HL-60 (cell line): ENCODE measurements around the gene STX7.

ENCODE experiments used
- DNase-seq, 2 experiments: peaks; one replicate each; pipeline ENCODE4 v3.0.0-alpha.2; 2010 to 2020; ENCODE audit warnings: low read depth in 1 of 2, low spot score in 1 of 2
- H3K27ac ChIP-seq: fragments of 250-450 bp; sonication (Bioruptor Pico); replicated peaks from 2 replicates; pipeline ENCODE4 v1.5.1; 2020; ENCODE audit warnings: mild to moderate bottlenecking, moderate library complexity
- H3K27me3 ChIP-seq: fragments of 250-450 bp; sonication (Bioruptor Pico); 2 replicates; pipeline ENCODE4 v1.5.1; 2021; ENCODE audit warnings: mild to moderate bottlenecking, moderate library complexity; ENCODE audit not compliant: insufficient read depth, poor library complexity, severe bottlenecking
- H3K4me3 ChIP-seq: replicated peaks from 2 replicates; pipeline ENCODE4 v1.5.1; 2011; ENCODE audit warnings: mild to moderate bottlenecking, control low read depth, low read length; ENCODE audit not compliant: insufficient read depth
- GABPA ChIP-seq: IDR thresholded peaks from 2 replicates; pipeline ENCODE4 v1.6.1; 2012; ENCODE audit warnings: low read depth
- POLR2AphosphoS5 ChIP-seq: IDR thresholded peaks from 2 replicates; pipeline ENCODE4 v1.6.1; 2012; ENCODE audit warnings: low read depth
- SPI1 ChIP-seq: IDR thresholded peaks from 2 replicates; pipeline ENCODE4 v1.6.1; 2012; ENCODE audit warnings: low read depth, mild to moderate bottlenecking, borderline replicate concordance
- TF ChIP-seq, protein P1 (sequence below): IDR thresholded peaks from 2 replicates; pipeline ENCODE4 v1.6.1; 2012; ENCODE audit warnings: low read depth; ENCODE audit not compliant: insufficient replicate concordance
- TF ChIP-seq, protein P2 (sequence below): IDR thresholded peaks from one replicate; pipeline ENCODE4 v1.5.1; 2011; ENCODE audit warnings: low read length, control low read depth, inconsistent platforms; ENCODE audit not compliant: insufficient read depth

STX7 gene

DNA sequence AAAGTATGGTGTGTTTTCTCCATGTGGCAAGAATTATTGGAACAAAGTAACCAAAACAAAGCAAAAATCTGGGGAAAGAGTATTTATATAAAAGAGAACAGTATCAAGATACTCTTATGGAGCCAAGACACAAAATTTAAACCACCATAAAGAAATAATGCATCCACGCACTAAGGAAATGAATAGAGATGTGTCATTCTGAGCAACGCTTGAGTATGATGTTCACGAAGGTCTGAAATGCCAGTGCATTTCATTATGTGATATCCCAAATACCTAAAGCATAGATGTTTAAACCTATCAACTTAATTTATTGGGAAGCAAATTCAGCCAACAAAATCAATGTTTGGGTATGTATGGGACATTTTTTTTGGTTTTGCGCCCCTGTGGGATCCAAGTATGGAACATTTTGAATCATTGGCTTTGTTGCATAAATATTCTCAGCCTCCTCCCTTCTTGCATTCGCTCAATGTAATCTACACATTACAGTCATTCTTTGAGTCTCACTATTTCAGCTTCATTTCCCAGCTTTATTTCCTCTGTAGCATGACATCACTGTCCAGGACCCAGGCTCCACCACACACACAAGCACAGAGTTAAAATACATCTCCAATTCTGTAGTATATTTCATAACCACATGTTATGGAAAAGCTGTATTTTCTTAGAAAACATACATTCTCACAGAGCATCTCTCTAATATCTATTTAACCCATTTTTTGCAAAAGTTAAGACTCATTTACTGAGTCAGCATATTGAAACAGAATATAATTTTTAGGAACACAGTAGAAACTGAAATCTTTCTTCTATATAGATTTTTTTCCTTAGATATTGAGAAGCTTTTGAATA lies 100.0 kb downstream of the STX7 start:
- no peaks in the 10 kb centered on the region for H3K27me3 ChIP-seq
- H3K27ac ChIP-seq = no peak overlapping the region
- no peak overlapping the region for H3K4me3 ChIP-seq
- no peak for DNase-seq
- TF ChIP-seq GABPA = no peak

DNA sequence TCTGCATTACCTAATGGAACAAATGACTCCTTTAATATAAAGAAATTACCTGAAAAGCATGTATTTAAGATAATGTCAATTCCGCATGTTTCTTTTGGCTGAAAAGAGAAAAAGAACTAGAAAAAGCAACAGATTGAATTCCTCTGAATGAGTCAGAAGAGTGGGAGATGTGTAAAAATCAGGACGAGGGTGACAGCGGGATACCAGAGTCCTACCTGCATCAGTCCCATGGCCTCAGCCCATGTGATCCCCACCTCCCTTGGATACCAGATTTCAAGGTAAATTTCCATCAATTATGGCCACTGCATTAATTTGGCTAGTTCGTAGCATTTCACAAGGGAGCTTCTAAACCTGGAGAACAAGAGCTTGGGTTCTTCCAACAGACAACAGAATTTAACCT lies 101.6 kb downstream of the STX7 start:
- DNase-seq = no peak
- H3K27me3 ChIP-seq = no peaks in the 10 kb centered on the region
- no peak overlapping the region for H3K27ac ChIP-seq
- no peak for TF ChIP-seq POLR2AphosphoS5
- TF ChIP-seq, protein P1, sequence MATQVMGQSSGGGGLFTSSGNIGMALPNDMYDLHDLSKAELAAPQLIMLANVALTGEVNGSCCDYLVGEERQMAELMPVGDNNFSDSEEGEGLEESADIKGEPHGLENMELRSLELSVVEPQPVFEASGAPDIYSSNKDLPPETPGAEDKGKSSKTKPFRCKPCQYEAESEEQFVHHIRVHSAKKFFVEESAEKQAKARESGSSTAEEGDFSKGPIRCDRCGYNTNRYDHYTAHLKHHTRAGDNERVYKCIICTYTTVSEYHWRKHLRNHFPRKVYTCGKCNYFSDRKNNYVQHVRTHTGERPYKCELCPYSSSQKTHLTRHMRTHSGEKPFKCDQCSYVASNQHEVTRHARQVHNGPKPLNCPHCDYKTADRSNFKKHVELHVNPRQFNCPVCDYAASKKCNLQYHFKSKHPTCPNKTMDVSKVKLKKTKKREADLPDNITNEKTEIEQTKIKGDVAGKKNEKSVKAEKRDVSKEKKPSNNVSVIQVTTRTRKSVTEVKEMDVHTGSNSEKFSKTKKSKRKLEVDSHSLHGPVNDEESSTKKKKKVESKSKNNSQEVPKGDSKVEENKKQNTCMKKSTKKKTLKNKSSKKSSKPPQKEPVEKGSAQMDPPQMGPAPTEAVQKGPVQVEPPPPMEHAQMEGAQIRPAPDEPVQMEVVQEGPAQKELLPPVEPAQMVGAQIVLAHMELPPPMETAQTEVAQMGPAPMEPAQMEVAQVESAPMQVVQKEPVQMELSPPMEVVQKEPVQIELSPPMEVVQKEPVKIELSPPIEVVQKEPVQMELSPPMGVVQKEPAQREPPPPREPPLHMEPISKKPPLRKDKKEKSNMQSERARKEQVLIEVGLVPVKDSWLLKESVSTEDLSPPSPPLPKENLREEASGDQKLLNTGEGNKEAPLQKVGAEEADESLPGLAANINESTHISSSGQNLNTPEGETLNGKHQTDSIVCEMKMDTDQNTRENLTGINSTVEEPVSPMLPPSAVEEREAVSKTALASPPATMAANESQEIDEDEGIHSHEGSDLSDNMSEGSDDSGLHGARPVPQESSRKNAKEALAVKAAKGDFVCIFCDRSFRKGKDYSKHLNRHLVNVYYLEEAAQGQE = no peak
- no peak for TF ChIP-seq GABPA
- TF ChIP-seq, protein P2, sequence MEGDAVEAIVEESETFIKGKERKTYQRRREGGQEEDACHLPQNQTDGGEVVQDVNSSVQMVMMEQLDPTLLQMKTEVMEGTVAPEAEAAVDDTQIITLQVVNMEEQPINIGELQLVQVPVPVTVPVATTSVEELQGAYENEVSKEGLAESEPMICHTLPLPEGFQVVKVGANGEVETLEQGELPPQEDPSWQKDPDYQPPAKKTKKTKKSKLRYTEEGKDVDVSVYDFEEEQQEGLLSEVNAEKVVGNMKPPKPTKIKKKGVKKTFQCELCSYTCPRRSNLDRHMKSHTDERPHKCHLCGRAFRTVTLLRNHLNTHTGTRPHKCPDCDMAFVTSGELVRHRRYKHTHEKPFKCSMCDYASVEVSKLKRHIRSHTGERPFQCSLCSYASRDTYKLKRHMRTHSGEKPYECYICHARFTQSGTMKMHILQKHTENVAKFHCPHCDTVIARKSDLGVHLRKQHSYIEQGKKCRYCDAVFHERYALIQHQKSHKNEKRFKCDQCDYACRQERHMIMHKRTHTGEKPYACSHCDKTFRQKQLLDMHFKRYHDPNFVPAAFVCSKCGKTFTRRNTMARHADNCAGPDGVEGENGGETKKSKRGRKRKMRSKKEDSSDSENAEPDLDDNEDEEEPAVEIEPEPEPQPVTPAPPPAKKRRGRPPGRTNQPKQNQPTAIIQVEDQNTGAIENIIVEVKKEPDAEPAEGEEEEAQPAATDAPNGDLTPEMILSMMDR = no peak
- no peak for TF ChIP-seq SPI1
- no peak overlapping the region for H3K4me3 ChIP-seq

DNA sequence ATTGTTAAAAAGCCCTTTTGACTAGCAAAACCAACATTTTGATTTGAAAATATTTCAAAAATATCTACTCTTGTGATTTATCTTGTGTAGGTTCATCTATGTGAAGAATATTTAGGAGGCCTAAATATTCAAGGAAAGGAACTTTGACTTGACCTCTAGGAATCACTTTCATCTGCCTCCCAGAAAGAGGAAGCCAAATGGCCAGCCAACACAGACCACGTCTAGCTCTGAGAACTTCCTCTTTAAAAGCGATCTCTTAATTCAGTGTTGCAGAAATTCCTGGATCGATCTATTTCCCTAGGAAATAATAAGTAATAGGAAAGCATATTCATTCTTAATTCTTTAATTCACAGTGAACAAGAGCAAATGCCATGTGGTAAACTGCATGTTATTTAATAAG lies 102.1 kb downstream of the STX7 start:
- Histone ChIP-seq H3K27me3 (no peaks in the 10 kb centered on the region), H3K27ac (no peak overlapping the region), H3K4me3 (no peak overlapping the region)
- peak in 1 of 2 experiments; percentile 47 for DNase-seq
- peak; percentile 94 for TF ChIP-seq SPI1
- no peak for TF ChIP-seq POLR2AphosphoS5
- TF ChIP-seq, protein P2 = no peak
- TF ChIP-seq, protein P1 = no peak
- TF ChIP-seq GABPA = no peak

DNA sequence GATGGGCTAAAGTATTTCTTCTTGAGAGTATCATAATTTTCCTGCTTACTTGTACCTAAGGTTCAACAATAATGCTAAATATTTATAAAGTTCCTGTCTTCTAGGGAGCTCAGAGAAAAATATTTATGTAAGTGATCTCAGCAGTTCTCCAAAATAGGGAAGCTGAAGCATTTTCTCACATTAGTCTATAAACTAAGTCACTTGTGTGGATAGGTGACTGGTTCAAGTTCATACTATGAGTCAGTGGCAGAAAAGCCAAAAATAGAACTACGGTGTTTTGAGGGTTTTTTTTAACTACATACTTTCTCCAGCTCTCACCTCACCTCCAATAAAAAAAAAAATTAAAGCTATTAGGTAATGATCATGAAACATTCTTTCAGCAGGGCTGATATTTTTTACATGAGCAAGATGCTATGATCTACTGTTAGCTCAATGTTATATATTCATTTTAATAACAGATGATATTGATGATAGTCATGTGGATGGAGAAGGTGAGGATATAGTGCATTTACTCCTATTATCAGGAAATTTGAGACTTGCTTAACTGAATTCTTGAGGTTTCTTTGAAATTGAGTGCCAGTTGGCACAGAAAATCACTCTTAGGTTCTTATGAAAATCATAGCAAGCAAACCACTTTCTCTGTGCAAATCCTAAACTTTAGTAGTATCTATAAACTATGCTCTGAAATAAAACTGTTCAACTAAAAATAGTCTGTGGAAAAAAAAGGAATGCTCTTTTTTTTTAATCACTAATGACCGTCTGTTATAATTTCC lies 107.6 kb downstream of the STX7 start:
- TF ChIP-seq SPI1 (no peak), POLR2AphosphoS5 (no peak)
- TF ChIP-seq, protein P1 = no peak
- H3K27ac ChIP-seq = no peak overlapping the region
- no peak for DNase-seq
- no peak overlapping the region for H3K4me3 ChIP-seq
- peaks cover 20% of the 10 kb centered on the region for H3K27me3 ChIP-seq
